Adipocyte (in vitro differentiated cells): ENCODE measurements around the gene B3GAT3.
"Not testable (repeated sequence)": the region's sequence is repeated elsewhere in the genome, so short reads cannot be mapped to it uniquely, and the experiment has no call there.

ENCODE experiments used
- DNase-seq: peaks from one replicate; pipeline ENCODE4 v3.0.0-alpha.2; 2015; ENCODE audit warnings: low read depth
- H3K27me3 ChIP-seq: replicated peaks from 2 replicates; pipeline ENCODE4 v1.7.0; 2013; ENCODE audit warnings: mild to moderate bottlenecking, low read length, moderate library complexity; ENCODE audit not compliant: control insufficient read depth, insufficient read depth
- H3K36me3 ChIP-seq: 2 replicates; pipeline ENCODE4 v1.7.0; 2013; ENCODE audit warnings: low read length, mild to moderate bottlenecking, moderate library complexity; ENCODE audit not compliant: control insufficient read depth, insufficient read depth, severe bottlenecking
- H3K4me1 ChIP-seq: 2 replicates; pipeline ENCODE4 v1.7.0; 2013; ENCODE audit warnings: mild to moderate bottlenecking, low read length, moderate library complexity; ENCODE audit not compliant: control insufficient read depth, insufficient read depth
- H3K4me3 ChIP-seq: 2 replicates; pipeline ENCODE4 v1.7.0; 2013; ENCODE audit warnings: mild to moderate bottlenecking, low read length, moderate library complexity
- H3K9ac ChIP-seq: 2 replicates; pipeline ENCODE4 v1.7.0; 2013; ENCODE audit warnings: mild to moderate bottlenecking, low read length, moderate library complexity
- H3K9me3 ChIP-seq: 2 replicates; pipeline ENCODE4 v1.7.0; 2013; ENCODE audit warnings: mild to moderate bottlenecking, low read length, moderate library complexity; ENCODE audit not compliant: control insufficient read depth

The B3GAT3 gene

DNA sequence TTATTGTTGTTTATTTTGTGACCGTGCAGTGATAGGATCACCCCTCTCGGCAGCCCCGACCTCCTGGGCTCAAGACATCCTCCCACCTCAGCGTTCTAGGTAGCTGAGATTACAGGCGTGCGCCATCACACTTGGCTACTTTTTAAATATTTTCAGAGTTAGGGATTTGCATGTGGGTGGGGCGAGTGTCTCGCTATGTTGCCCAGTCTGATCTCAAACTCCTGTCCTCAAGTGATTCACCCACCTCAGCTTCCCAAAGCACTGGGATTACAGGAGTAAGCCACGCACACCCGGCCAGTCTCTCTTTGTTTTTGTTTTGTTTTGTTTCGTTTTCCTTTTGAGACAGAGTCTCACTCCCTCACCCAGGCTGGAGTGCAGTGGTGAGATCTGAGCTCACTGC lies 32.5 kb upstream of the B3GAT3 start:
- no peak for DNase-seq
- H3K9ac ChIP-seq, result no peak overlapping the region
- peaks cover 6% of the 10 kb centered on the region for H3K36me3 ChIP-seq
- H3K4me3 ChIP-seq, result no peak overlapping the region
- peaks cover 13% of the 10 kb centered on the region for H3K4me1 ChIP-seq
- H3K27me3 ChIP-seq, result no peaks in the 10 kb centered on the region
- no peaks in the 10 kb centered on the region for H3K9me3 ChIP-seq

DNA sequence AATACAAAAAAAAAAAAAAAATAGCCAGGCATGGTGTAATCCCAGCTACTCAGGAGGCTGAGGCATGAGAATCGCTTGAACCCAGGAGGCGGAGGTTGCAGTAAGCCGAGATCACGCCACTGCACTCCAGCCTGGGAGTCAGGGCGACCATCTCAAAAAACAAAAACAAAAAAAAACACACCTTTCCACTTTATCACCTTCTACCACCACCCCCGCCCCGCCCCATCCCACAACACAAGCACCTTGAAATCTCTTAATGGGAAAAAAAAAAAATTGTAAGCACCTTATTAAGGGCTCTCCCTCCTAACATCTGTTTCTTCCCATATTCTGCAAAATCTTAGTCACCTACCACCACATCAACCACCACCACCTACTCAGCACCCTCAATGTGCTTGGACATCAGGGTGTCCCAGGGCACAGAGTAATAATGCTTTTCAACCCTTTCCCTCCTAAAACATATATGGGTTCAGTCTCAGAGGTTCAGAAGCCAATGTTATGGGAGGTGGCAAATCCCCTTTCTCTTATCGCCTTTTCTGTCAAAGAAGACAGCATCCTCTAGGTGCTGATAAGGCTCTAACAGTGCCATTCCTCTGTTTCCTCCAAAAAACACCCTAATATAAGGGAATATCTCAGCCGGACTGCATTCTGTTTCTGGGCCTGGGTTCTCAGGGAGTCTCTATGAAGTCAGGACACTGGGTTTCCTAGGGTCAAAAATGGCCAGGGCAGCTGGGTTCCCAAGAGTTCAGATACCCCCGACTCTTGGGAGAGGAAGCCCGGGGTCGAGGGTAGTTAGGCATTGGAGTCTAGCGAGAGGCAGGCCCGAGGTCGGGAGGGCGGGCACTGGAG lies 30.6 kb upstream of the B3GAT3 start:
- peak overlapping the region; percentile 93 for H3K4me3 ChIP-seq
- H3K9ac ChIP-seq, result peak overlapping the region; percentile 94
- peaks cover 19% of the 10 kb centered on the region for H3K36me3 ChIP-seq
- H3K27me3 ChIP-seq, result no peaks in the 10 kb centered on the region
- H3K9me3 ChIP-seq, result no peaks in the 10 kb centered on the region
- peak; percentile 11 for DNase-seq
- H3K4me1 ChIP-seq, result peaks cover 20% of the 10 kb centered on the region

DNA sequence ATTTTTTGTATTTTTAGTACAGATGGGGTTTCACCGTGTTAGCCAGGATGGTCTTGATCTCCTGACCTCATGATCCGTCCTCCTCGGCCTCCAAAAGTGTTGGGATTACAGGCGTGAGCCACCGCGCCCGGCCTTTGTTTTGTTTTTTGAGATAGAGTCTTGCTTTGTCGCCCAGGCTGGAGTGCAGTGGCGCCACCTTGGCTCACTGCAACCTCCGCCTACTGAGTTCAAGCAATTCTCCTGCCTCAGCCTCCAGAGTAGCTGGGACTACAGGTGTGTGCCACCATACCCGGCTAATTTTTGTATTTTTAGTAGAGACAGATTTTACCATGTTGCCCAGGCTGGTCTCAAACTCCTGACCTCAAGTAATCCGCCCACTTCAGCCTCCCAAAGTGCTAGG lies 28.5 kb upstream of the B3GAT3 start:
- peaks cover 30% of the 10 kb centered on the region for H3K4me1 ChIP-seq
- peaks cover 19% of the 10 kb centered on the region for H3K36me3 ChIP-seq
- DNase-seq, H3K4me3 ChIP-seq, H3K9ac ChIP-seq, H3K27me3 ChIP-seq, H3K9me3 ChIP-seq: not testable (repeated sequence)

DNA sequence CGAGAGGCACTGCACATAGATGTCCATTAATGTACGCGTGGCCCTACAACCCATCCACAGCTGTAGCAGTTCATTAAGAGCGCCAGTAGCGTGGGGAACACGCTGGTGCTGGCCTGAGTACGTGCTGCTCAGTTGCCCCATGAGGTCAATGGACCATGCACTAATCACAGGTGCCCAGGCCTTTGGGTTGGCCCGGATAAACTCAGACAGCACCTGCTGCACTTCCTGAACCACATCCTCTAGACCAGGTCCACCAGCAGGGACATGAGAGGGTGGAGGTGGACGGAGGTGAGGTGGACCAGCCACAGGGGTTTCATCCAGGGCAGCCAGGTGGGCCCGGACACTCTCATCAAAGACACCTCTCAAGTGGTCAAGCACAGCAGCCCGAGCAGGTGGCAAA lies 27.7 kb upstream of the B3GAT3 start:
- H3K9ac ChIP-seq, result no peak overlapping the region
- no peaks in the 10 kb centered on the region for H3K9me3 ChIP-seq
- DNase-seq, result no peak
- no peaks in the 10 kb centered on the region for H3K27me3 ChIP-seq
- H3K4me3 ChIP-seq, result no peak overlapping the region
- peaks cover 20% of the 10 kb centered on the region for H3K36me3 ChIP-seq
- peaks cover 37% of the 10 kb centered on the region for H3K4me1 ChIP-seq

DNA sequence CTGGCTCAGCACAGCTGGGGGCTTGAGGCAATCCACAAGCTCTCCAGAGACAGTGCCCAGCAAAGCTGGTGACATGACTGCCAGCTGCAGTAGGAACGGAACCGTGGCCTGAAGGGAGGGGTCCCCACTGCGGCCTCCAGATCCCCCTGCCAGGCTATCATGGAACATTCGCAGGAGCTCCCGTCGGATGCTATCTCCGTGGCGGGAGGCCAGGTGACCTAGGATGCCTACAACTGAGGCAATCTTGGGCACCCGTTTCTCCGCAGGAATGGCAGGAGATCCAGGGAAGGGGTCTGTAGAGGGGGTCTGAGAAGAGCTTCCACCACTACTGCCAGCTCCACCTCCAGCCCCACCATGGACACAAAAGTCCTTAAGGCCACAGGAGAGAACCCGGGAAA lies 27.2 kb upstream of the B3GAT3 start:
- no peak for DNase-seq
- Histone ChIP-seq H3K9ac (no peak overlapping the region), H3K36me3 (peaks cover 25% of the 10 kb centered on the region), H3K27me3 (no peaks in the 10 kb centered on the region), H3K4me3 (no peak overlapping the region), H3K9me3 (no peaks in the 10 kb centered on the region), H3K4me1 (peaks cover 40% of the 10 kb centered on the region)

DNA sequence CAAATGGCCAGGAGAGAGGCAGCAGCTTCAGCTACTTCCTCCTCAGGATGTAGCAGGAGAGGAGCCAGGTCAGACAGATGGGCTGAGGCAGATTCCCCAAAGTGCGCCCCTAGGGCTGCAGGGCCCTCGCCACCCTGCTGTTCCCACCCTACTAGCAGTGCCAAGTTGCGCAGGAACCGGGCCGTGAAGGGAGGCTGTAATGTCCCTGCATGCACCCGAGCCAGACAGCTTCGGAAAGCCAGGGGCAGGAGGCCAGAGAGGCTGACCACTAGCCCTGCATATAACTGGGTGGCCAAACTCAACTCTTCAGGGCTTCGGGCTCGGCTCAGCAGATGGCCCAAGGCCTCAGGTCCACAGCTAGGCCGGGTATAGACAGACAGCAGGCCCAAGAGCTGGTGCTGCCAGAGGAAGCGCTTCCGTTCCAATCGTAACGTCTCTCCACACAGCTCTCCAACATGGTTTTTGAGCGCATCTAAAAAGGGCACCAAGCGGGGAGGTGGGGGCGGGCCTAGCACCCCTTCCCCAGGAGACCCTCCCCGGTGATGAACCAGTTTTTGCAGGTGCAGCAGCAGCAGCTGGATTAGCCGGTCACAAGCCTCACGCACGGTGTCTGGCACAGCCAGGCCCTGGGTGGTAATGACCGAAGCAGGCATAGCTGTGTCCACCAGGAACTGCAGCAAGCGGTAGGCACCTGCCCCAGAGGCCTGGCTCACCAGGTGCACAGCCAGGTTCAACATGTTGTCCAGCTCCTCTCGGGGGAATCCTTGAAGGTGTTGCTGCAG lies 26.6 kb upstream of the B3GAT3 start:
- no peak for DNase-seq
- no peak overlapping the region for H3K4me3 ChIP-seq
- H3K9me3 ChIP-seq, result no peaks in the 10 kb centered on the region
- no peaks in the 10 kb centered on the region for H3K27me3 ChIP-seq
- H3K36me3 ChIP-seq, result peaks cover 25% of the 10 kb centered on the region
- no peak overlapping the region for H3K9ac ChIP-seq
- peaks cover 40% of the 10 kb centered on the region for H3K4me1 ChIP-seq

DNA sequence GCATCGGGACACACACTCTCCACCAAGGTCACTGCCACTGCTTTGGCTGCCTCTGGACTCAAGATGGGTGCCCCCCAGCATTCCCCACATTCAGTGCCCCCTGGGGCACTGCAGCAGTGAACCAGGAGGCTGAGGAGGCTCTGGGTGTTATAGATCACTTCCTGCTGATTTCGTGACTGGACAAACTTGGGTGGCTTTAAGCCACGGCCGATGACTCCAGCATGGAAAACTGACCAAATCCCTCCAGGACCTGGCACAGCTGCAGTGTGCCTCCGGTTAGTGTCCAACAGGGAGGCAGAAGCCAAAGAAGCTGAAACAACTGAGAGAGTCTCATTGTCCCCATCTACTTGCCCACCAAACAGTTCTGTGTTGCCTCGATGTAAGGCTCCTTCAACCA lies 25.8 kb upstream of the B3GAT3 start:
- Histone ChIP-seq H3K4me1 (peaks cover 41% of the 10 kb centered on the region), H3K27me3 (no peaks in the 10 kb centered on the region), H3K4me3 (no peak overlapping the region), H3K36me3 (peaks cover 31% of the 10 kb centered on the region), H3K9ac (peak overlapping the region; percentile 67), H3K9me3 (no peaks in the 10 kb centered on the region)
- DNase-seq, result no peak

DNA sequence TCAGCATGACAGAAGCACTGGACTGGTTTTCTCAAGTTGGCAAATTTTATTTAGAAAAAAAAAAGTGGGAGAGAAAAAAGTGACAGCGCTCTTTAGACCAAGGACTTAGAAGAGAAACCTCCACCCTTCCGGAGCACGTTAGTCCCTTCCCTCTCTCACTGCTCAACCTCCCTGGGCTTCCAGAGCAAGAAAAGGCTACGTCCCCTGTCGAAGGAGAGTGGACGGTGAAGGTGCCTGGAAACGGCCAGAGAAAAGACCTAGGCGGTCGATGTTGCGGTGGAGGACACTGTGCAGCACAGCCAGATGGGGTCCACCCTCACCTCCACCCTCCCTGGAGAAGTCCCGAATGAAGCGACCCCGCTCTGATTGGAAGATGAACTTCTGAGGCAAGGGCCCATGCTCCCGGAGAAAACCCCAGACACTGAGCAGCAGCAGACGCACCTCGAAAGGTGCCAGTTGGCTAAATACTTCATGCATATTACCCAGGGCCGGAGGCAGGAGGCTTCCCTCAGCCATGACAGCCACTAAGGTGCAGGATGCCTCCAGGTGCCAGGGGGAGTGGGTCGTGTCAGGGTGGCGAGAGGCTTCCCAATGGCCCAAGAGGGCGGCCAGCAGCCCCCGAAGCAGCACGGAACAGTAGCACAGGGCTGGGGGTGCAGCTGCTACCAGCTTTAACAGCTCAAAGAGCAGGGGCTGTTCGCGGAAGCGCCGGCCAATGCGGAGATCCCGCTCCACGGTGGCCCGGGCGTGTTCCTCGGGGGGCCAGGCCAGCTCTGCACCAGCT lies 25.2 kb upstream of the B3GAT3 start:
- no peak for DNase-seq
- Histone ChIP-seq H3K9ac (peak overlapping the region; percentile 67), H3K9me3 (no peaks in the 10 kb centered on the region), H3K36me3 (peaks cover 31% of the 10 kb centered on the region), H3K27me3 (no peaks in the 10 kb centered on the region), H3K4me3 (peak overlapping the region; percentile 55), H3K4me1 (peaks cover 36% of the 10 kb centered on the region)

DNA sequence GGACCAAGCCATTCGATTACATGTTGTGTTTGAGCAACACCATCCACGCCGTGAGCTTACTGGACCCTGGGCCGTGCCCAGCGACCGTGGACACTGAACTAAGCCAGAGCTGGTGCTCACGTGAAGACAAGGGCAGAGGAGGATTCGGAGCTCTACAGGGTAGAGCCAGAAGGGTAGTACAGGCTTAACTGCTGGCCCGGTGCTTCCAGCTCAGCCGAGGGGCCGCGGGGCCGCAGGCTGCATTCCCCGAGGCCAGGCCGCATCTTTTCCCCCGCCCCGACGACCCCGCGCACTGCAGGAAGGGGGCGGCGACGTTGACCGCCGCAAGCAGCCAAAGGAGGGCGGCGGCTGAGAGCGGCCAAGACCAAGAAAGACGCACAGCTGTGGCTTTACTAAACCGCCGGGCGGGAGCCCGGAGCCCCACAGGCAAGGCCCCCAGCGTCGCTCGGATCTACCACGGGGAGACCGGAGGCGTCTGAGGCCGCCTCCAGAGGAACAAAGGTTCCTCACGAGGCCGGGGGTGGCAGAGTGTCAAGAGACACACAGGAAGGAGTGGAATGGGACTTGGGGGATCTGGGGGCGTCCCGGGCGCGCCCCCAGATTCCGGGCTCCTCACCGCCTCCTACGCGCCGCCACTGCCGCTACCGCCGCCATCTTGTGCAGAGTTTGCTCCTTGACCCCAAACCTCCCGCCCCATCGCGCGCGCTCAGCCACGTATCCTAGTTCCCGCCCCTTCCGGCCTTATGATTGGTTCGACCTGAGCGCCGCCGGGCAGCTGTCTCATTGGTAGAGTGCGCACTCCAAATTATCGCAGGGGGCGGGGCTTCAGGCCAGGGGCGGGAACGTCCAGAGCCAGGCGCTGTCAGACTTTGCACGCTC lies 24.4 kb upstream of the B3GAT3 start, which contains the start of gene GANAB:
GANAB (minus strand) TSS at position 668 of the 879 bp plus-strand sequence; CDS start at position 654, 14 bp downstream.
- no peaks in the 10 kb centered on the region for H3K9me3 ChIP-seq

DNA sequence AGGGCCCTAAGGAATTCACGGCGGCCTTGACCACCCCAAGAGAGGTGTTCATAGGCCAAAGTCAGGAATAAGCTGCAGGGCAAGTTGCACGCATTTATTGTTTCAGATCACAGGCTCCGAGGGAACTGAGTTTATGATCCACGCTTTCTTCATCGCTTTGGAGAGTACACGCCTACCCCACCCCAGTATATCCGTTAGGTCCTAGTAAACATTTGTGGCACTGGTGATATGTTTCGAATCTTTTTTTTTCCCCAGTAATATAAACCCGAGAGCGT lies 23.8 kb upstream of the B3GAT3 start:
- no peak for DNase-seq
- H3K9ac ChIP-seq, result peak overlapping the region; percentile 99
- H3K36me3 ChIP-seq, result peaks cover 31% of the 10 kb centered on the region
- H3K4me3 ChIP-seq, result peak overlapping the region; percentile 95
- no peaks in the 10 kb centered on the region for H3K9me3 ChIP-seq
- H3K27me3 ChIP-seq, result no peaks in the 10 kb centered on the region
- peaks cover 30% of the 10 kb centered on the region for H3K4me1 ChIP-seq

More for the DNA sequence above, 24.4 kb upstream of the B3GAT3 start, which contains the start of gene GANAB:
- H3K36me3 ChIP-seq, result peaks cover 31% of the 10 kb centered on the region
- DNase-seq, result peak; percentile 100
- H3K4me3 ChIP-seq, result peak within 1 kb of the TSS; percentile 95
- peak within 1 kb of the TSS; percentile 99 for H3K9ac ChIP-seq
- H3K4me1 ChIP-seq, result peaks cover 30% of the 10 kb centered on the region
- H3K27me3 ChIP-seq, result no peaks in the 10 kb centered on the region
